Cardiac muscle cell (in vitro differentiated cells and primary cell): ENCODE measurements around the gene GBP5. TPM values are rescaled to one million over a fixed set of nuclear protein-coding genes. Genes with fewer than 3 reads are reported as not detected.

Experiments
- DNase-seq, 2 donors: peaks; one replicate each; pipeline versions ENCODE4 v3.0.0 to v3.0.0-alpha.2; 2010 to 2017; ENCODE audit warnings: low read depth in 1 of 2, low spot score in 1 of 2
- H3K27ac ChIP-seq: fragments of 200-600 bp; sonication (generic); 2 replicates; pipeline ENCODE4 v1.5.1; 2016
- H3K27me3 ChIP-seq: fragments of 200-600 bp; sonication (generic); 2 replicates; pipeline ENCODE4 v1.6.0; 2016; ENCODE audit warnings: control low read depth
- H3K36me3 ChIP-seq: fragments of 200-600 bp; sonication (generic); 2 replicates; pipeline ENCODE4 v1.5.1; 2016; ENCODE audit warnings: control low read depth
- H3K4me1 ChIP-seq: fragments of 200-600 bp; sonication (generic); 2 replicates; pipeline ENCODE4 v1.8.1; 2017; ENCODE audit warnings: low read depth, mild to moderate bottlenecking, mixed run types
- H3K4me3 ChIP-seq: fragments of 200-600 bp; sonication (generic); 2 replicates; pipeline ENCODE4 v1.5.1; 2016; ENCODE audit warnings: mild to moderate bottlenecking
- H3K9me3 ChIP-seq: fragments of 200-600 bp; sonication (generic); 2 replicates; pipeline ENCODE4 v1.5.1; 2017; ENCODE audit warnings: low read depth, mild to moderate bottlenecking, control low read depth
- CTCF ChIP-seq: IDR thresholded peaks from 2 replicates; pipeline ENCODE4 v1.5.1; 2012; ENCODE audit warnings: low read depth, mild to moderate bottlenecking, low read length
- polyA plus RNA-seq: library from polyadenylated mRNA; unstranded; fragments of >200 nt; fragmentation: Nextera tagmentation; extraction: Ambion mirVana; gene quantifications from 2 replicates; pipeline ENCODE4 v1.2.1, GENCODE V29; 2016
- total RNA-seq: library from RNA; depleted of rRNA; stranded (reverse); fragments of >200 nt; gene quantifications from 2 replicates; pipeline ENCODE4 v1.2.3, GENCODE V29; 2016

GBP5 gene
- total and polyA plus RNA-seq, 2 experiments from 2014 or later, result 0.24 to 0.29 TPM

GRCh38 chr1:89298461-89298860 lies 25.8 kb upstream of the GBP5 start:
- no peaks in the 10 kb centered on the region for H3K9me3 ChIP-seq
- no peak for TF ChIP-seq CTCF
- H3K27me3 ChIP-seq, result no peaks in the 10 kb centered on the region
- H3K4me1 ChIP-seq, result peaks cover 16% of the 10 kb centered on the region
- H3K36me3 ChIP-seq, result no peaks in the 10 kb centered on the region
- no peak for DNase-seq
- H3K4me3 ChIP-seq, result no peak overlapping the region
- H3K27ac ChIP-seq, result no peak overlapping the region

DNA sequence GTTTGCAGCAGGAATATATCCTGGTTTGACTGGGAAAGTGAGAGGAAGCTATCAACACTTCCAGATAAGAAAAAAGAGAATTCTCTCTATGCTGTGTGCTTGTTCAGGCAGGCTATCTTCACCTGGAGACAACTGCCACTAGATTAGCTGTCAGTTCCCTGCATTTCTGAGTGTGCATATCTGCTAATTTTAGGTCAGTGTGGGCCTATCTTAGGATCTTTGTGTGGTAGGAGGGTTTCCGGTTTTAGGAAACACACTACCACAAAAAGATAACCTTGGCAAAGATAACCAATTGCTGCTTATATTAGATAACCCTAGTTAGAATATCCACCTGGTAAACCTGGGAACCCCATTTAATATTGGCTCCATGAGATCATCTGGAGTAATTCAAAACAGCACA lies 22.5 kb upstream of the GBP5 start:
- peaks cover 16% of the 10 kb centered on the region for H3K4me1 ChIP-seq
- peak in 1 of 2 donors; percentile 15 for DNase-seq
- H3K4me3 ChIP-seq, result no peak overlapping the region
- H3K36me3 ChIP-seq, result no peaks in the 10 kb centered on the region
- no peaks in the 10 kb centered on the region for H3K9me3 ChIP-seq
- H3K27ac ChIP-seq, result peak overlapping the region; percentile 55
- TF ChIP-seq CTCF, result no peak
- no peaks in the 10 kb centered on the region for H3K27me3 ChIP-seq

DNA sequence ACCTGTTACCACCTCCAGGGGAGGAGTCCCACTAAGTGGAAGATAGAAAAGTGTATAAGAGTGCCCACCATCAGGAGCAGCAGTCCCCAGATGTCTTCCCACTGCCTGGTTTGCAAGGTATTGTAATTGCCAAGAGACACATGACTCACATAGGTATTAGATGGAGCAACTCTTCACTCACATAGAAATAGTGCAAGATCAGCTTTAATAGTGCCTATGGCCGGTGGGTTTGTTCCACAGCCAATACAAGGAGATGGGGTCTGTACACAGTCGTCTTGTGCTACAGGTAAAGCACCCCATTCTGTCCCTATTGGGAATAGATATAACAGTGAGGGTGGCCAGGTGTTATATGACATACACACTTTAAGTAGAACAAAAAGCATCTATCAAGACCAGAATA lies 18.6 kb upstream of the GBP5 start:
- Histone ChIP-seq H3K27me3 (no peaks in the 10 kb centered on the region), H3K4me3 (no peak overlapping the region), H3K27ac (no peak overlapping the region), H3K4me1 (peaks cover 20% of the 10 kb centered on the region), H3K36me3 (no peaks in the 10 kb centered on the region), H3K9me3 (no peaks in the 10 kb centered on the region)
- TF ChIP-seq CTCF, result no peak
- no peak for DNase-seq

- H3K36me3 ChIP-seq, result no peaks in the 10 kb centered on the region
- no peak for TF ChIP-seq CTCF
- no peaks in the 10 kb centered on the region for H3K9me3 ChIP-seq
- no peak overlapping the region for H3K27ac ChIP-seq
- DNase-seq, result no peak
- no peaks in the 10 kb centered on the region for H3K27me3 ChIP-seq
- H3K4me3 ChIP-seq, result no peak overlapping the region
- peaks cover 5% of the 10 kb centered on the region for H3K4me1 ChIP-seq
These were observed 15.3 kb upstream of the GBP5 start for GRCh38 chr1:89288051-89288340.

GRCh38 chr1:89287181-89288050 lies 14.8 kb upstream of the GBP5 start:
- TF ChIP-seq CTCF, result no peak
- Histone ChIP-seq H3K4me3 (no peak overlapping the region), H3K4me1 (peaks cover 5% of the 10 kb centered on the region), H3K36me3 (no peaks in the 10 kb centered on the region), H3K9me3 (no peaks in the 10 kb centered on the region), H3K27me3 (no peaks in the 10 kb centered on the region), H3K27ac (no peak overlapping the region)
- DNase-seq, result no peak
